HL-60 (cell line): ENCODE results near the gene ABCG8.

Source experiments
- DNase-seq, 2 experiments: peaks; one replicate each; pipeline ENCODE4 v3.0.0-alpha.2; 2010 to 2020; ENCODE audit warnings: low read depth in 1 of 2, low spot score in 1 of 2
- H3K27ac ChIP-seq: fragments of 250-450 bp; sonication (Bioruptor Pico); replicated peaks from 2 replicates; pipeline ENCODE4 v1.5.1; 2020; ENCODE audit warnings: mild to moderate bottlenecking, moderate library complexity
- H3K27me3 ChIP-seq: fragments of 250-450 bp; sonication (Bioruptor Pico); 2 replicates; pipeline ENCODE4 v1.5.1; 2021; ENCODE audit warnings: mild to moderate bottlenecking, moderate library complexity; ENCODE audit not compliant: insufficient read depth, poor library complexity, severe bottlenecking
- H3K4me3 ChIP-seq: replicated peaks from 2 replicates; pipeline ENCODE4 v1.5.1; 2011; ENCODE audit warnings: mild to moderate bottlenecking, control low read depth, low read length; ENCODE audit not compliant: insufficient read depth
- CTCF ChIP-seq: IDR thresholded peaks from one replicate; pipeline ENCODE4 v1.5.1; 2011; ENCODE audit warnings: low read length, control low read depth, inconsistent platforms; ENCODE audit not compliant: insufficient read depth
- GABPA ChIP-seq: IDR thresholded peaks from 2 replicates; pipeline ENCODE4 v1.6.1; 2012; ENCODE audit warnings: low read depth
- POLR2AphosphoS5 ChIP-seq: IDR thresholded peaks from 2 replicates; pipeline ENCODE4 v1.6.1; 2012; ENCODE audit warnings: low read depth
- SPI1 ChIP-seq: IDR thresholded peaks from 2 replicates; pipeline ENCODE4 v1.6.1; 2012; ENCODE audit warnings: low read depth, mild to moderate bottlenecking, borderline replicate concordance
- TF ChIP-seq, protein P1 (sequence below): IDR thresholded peaks from 2 replicates; pipeline ENCODE4 v1.6.1; 2012; ENCODE audit warnings: low read depth; ENCODE audit not compliant: insufficient replicate concordance

The ABCG8 gene

GRCh38 chr2:43890855-43891254 lies 52.1 kb downstream of the ABCG8 start:
- TF ChIP-seq, protein P1, sequence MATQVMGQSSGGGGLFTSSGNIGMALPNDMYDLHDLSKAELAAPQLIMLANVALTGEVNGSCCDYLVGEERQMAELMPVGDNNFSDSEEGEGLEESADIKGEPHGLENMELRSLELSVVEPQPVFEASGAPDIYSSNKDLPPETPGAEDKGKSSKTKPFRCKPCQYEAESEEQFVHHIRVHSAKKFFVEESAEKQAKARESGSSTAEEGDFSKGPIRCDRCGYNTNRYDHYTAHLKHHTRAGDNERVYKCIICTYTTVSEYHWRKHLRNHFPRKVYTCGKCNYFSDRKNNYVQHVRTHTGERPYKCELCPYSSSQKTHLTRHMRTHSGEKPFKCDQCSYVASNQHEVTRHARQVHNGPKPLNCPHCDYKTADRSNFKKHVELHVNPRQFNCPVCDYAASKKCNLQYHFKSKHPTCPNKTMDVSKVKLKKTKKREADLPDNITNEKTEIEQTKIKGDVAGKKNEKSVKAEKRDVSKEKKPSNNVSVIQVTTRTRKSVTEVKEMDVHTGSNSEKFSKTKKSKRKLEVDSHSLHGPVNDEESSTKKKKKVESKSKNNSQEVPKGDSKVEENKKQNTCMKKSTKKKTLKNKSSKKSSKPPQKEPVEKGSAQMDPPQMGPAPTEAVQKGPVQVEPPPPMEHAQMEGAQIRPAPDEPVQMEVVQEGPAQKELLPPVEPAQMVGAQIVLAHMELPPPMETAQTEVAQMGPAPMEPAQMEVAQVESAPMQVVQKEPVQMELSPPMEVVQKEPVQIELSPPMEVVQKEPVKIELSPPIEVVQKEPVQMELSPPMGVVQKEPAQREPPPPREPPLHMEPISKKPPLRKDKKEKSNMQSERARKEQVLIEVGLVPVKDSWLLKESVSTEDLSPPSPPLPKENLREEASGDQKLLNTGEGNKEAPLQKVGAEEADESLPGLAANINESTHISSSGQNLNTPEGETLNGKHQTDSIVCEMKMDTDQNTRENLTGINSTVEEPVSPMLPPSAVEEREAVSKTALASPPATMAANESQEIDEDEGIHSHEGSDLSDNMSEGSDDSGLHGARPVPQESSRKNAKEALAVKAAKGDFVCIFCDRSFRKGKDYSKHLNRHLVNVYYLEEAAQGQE = no peak
- TF ChIP-seq SPI1 (no peak), CTCF (no peak), POLR2AphosphoS5 (no peak), GABPA (no peak)
- no peak overlapping the region for H3K27ac ChIP-seq
- no peaks in the 10 kb centered on the region for H3K27me3 ChIP-seq
- no peak overlapping the region for H3K4me3 ChIP-seq
- no peak for DNase-seq

- no peaks in the 10 kb centered on the region for H3K27me3 ChIP-seq
- TF ChIP-seq CTCF (no peak), SPI1 (no peak)
- no peak overlapping the region for H3K4me3 ChIP-seq
- DNase-seq = no peak
- H3K27ac ChIP-seq = no peak overlapping the region
Measured at GRCh38 chr2:43894743-43895142, 56.0 kb downstream of the ABCG8 start.

DNA sequence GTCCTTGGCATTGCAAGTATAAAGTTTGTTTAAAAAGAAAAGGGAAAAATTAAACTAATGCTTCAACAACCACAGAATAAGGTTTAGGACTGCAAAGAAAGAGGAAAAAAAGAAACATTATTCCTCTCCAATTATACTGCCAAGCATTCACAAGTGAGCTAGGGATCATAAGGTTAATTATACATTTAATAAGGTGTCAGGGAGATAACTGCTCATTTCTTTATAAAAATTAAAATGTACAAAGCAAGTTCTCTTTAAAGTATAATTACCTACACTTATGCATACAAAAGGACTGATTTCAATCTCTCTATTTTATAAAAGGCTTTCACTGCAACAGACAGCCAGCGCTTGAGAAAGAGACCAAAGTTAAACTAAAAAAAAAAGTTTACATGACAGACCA lies 58.1 kb downstream of the ABCG8 start:
- DNase-seq = no peak
- no peak overlapping the region for H3K4me3 ChIP-seq
- H3K27me3 ChIP-seq = no peaks in the 10 kb centered on the region
- H3K27ac ChIP-seq = no peak overlapping the region
- no peak for TF ChIP-seq CTCF
- no peak for TF ChIP-seq GABPA
- TF ChIP-seq, protein P1 = no peak
- TF ChIP-seq POLR2AphosphoS5 = no peak
- no peak for TF ChIP-seq SPI1

DNA sequence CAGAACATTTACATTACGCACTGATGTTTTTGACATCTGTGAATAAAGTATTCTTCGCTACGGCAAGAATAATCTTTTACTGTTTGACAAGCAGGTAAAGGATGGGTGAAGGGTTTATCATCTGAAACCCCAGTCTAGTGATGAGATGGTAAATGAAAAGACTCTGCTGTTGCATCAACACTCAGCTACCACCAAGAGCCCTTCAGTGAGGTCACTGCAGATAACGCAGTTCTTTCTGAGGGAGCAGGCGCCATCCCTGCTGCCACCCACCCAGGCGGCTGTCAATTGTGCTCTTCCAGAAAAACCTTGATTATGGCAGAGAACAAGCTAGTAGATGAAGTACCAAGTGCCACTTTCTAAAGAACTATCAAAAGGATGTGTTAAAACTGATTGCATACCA lies 58.7 kb downstream of the ABCG8 start:
- H3K27me3 ChIP-seq = no peaks in the 10 kb centered on the region
- DNase-seq = no peak
- TF ChIP-seq GABPA = no peak
- H3K27ac ChIP-seq = no peak overlapping the region
- no peak overlapping the region for H3K4me3 ChIP-seq
